GM21786 (cell line): Measurements from ENCODE around the gene SMAP1.

ENCODE experiments used
- ATAC-seq: cut with Tn5 transposase; IDR thresholded peaks from one replicate; pipeline ENCODE4 v1.9.1; 2021; ENCODE audit not compliant: unreplicated experiment

The SMAP1 gene

GRCh38 chr6:70839286-70840266 is 171.9 kb downstream of the SMAP1 start:
- ATAC-seq, result no peak

DNA sequence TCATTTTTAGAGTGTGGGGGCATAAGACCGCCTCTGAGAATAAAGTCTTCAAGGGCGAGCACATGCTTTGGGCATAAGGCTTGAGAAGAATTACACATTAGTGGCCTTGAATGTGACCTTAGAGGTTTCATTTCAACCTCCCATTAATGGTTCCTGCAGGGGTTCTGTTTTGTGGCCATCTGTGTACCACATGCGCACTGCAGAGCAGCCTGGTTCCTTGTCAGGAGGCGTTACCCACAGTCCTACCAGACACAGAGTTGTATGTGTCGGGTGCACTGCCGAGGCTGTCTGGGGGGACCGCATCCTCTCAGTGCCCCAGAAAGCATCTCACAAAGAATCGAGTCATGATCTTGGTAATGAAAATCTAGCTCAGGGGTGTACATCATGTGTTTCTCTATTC is 173.4 kb downstream of the SMAP1 start:
- no peak for ATAC-seq

DNA sequence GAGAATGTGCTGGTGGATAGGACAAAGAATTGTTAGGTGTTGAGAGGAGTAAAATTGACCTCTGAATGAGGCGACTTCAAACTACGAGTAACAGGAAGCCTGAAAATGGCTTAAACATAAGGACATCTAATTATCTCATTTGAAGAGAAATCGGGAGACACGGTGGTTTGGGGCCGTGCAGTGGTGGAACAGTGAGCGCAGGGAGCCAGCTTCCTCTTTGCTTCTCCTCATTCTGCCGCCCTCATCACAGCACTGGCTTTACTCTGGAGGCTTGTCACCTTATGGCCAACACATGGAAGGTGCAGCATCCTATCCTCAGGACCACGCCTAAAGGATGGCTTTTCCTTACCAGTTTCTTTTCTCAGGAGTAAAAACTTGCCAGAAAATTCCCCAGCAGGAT is 174.9 kb downstream of the SMAP1 start:
- no peak for ATAC-seq

DNA sequence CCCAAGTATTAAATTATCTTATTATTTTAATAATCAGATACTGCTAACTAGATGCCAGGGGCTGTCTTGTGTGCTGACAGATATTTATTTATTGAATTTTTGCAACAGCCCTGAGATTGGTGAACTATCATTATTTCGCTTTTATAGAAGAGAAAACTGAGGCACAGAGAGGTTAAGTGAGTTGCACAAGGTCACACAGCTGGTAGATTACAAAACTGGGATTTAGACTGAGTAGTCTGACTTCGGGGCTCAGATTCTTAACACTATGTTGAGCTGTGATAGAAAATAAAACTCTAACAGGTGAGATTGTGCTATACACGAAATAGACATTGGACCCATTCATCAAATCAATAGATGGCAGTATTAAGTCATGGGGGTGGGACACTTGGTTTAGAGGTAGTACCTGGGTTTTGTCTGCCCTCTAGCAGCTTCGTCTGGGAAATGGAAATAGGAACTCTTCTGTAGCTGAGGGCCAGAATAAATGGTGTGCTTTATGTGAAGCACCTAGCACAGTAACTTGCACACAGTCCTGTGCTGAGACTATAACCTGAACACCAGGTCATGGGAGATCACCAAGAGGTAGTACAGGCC is 175.7 kb downstream of the SMAP1 start:
- ATAC-seq, result no peak

DNA sequence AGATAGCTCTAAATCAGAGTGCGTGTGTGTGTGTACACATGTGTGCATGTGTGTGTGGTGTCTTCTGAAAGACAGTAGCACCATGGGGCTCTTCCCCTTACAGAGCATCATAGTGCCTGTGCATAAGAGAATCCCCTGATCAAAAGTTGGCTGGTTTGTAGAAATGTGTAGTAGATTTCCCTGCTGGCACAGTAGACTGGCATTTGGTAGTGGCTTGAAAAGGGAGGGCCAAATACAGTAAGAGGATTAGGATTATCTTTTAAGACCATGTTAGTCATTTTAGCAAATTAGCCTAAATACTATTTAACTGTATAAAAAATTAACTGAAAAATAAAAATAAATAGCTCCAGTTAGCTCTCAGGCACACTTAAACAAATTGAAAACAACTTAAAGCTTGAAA is 176.6 kb downstream of the SMAP1 start:
- no peak for ATAC-seq

DNA sequence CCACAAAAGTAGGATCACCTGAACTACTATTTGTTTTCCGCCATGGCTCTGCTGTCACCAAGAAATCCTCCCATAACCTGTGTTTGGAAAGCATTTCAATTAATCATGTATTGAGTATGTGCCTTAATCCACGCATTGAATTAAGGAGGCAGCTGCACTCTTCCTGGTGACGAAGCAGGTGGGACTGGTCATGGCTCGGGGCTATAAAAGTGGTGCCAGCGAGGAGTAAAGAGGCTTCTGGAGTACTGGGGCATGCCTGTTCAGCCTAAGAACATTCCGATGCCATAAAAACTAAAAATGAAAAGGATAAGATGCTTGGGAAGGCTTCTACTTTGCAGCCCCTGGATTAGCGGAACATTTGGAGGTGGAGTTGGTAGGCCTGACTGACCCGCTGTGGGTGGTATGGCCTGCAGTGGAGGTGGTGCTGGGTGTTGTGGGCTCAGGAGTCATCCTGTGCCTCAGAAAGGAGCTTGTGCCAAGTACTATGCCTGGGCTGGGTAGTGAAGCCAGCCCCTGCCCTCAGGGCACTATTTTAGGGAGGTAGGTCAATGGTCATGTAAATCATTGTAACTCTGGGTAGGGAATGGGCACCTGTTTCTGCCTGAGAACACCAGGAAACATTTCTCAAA is 178.6 kb downstream of the SMAP1 start:
- ATAC-seq, result no peak

DNA sequence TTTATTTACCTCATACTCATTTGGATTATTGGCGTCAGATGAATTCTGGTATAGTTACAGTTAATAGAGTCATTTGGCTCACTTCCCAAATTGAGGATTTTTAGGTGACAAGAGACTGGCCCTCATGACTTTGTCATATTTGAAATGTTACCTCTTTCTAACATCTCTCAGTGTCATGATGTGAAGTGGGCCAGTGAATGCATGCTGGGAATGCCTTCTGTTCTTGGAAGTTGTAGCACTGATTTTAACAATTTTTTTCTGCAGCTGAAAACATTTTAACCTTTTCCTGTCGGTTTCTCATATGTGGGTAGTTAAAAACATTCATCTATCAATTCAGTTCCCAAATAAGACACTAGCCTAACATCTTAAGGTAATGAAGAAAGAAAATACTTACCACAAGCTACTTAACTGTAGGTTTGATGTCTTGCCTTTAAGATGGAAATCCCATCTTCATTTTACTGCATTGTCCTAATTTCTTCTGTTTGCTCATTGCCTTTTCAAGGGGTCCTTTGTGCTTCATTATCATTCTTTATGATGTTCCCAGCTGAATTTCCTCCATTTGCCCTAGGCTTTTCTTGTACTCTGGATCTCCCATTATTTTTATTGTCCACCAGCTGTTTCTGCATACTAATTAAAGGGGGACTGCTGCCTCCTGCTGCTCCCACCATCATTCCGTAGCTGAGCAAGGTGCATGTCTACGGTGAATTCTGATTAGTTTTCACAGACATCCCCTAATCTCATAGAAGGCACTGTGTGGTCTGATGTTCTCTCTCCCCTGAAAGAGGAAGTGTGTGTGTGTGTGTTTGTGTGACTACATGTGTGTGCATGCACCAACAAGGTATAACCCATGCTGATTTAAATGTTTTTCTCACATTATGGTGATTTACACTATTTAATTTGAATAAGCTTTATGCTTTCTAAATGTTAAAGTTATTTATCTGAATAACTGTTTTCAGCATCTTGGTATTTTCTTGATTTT is 179.7 kb downstream of the SMAP1 start:
- ATAC-seq, result no peak

DNA sequence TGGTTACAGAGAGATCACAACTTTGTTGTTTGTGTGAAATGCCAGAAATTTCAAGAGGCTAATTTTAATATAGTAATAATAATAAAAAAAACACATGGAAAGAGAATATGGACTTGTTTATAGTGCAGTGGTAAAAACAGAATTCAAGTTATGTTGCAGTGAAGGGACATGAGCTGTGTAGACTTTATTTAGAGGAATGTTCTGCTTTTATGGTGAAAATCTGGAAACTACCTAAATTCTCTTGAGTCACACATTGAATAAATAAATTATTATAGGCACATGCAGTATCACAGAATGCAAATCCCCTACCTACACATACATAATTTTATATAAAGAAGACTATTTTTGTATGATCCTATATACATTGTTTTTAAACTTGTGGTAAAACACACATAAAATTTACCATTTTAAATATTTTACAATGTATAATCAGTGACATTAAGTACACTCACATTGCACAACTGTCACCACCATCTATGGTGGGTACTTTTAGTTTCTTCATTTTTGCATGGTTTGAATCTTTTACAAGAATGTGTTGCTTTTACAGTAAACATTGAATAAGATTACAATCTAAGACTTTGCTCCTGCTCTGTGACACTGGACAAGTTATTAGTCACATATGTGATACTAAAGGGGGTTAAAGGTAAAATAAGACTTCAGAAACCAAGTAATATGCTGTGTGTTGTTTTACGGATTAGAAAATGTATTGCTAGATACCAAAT is 181.8 kb downstream of the SMAP1 start:
- ATAC-seq, result no peak

- no peak for ATAC-seq
Observed at GRCh38 chr6:70852667-70853246, 185.1 kb downstream of the SMAP1 start.

DNA sequence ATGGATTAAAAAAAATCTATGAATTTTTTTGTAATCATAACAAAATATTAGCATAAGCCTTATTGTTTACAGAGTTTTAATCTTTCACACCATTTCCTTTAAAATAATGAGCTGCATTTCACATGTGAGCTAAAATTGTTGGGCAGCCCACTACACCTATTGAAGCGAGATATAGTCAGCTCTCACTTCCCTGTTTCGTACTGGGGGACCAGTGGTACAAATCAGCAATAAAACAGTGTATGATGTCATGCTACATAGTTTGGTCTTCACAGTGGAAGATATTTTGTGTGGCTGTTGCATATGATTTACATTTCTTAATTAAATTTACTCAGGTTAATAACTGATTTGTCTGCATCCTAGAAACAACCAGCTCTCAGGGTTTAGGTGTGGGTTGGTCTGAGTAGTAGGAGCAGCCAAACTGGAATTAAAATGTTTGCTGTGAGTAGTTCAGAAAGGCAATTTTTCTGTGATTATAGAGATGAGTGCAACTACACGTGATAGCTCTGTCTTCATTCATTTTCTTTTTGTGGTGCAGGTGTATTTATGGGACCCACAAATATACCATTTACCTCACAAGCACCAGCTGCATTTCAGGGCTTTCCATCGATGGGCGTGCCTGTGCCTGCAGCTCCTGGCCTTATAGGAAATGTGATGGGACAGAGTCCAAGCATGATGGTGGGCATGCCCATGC is 189.8 kb downstream of the SMAP1 start:
- ATAC-seq, result peak; percentile 100

GRCh38 chr6:70860045-70860444 is 192.4 kb downstream of the SMAP1 start:
- ATAC-seq, result no peak

GRCh38 chr6:70860920-70861319 is 193.2 kb downstream of the SMAP1 start:
- no peak for ATAC-seq

DNA sequence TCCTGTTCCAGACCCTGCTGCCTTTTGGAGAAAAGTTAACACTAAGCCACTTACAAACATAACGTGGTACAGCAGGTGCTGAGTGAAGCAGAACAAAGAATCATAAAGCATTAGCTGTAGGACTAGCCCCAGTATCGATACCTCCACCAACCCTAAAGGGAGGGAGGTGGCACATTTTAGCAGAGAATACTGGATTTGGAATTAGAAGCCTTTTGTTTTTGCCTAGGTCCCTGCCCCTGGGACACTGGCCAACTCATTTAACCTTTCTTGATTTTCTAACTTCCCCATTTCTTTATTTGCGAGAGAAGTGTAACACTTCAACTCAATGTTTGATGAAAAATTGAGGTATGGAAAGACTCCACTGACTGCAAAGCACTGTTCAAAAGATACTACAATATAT is 195.7 kb downstream of the SMAP1 start:
- peak; percentile 33 for ATAC-seq

DNA sequence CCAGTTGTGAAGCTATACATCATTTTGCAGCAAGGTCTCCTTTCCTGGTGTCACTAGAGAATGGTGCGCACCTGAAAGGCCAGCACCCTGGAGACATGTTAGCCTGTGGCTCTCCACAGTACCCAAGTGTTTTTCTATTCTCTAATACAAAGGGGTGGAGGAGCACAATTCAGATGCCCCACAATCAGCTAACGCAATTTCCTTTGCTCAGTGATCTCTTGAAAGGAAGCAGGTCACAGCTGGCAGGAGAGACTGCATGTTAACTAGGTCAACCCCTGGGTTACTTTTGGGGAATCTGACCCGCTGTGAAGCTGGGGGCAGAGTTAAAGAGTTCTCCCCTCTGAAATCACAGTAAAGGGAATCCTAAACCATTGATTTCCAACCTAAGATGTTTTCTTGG is 196.7 kb downstream of the SMAP1 start:
- no peak for ATAC-seq

DNA sequence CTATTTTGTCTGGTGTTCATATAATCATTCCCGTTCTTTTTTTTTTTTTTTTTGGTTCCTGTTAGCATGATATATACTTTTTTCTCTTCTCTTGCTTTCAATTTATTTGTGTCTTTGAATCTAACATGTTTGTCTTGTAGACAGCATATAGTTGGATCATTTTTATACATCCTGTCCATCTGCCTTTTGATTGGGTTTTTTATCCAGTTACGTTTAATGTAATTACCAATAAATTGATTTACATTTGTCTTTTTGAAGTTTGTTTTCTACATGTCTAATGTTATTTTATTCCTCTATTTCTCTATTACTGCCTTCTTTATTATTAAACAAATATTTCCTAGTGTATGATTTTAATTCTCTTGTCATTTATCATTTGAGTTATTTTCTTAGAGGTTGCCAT is 204.8 kb downstream of the SMAP1 start:
- no peak for ATAC-seq

DNA sequence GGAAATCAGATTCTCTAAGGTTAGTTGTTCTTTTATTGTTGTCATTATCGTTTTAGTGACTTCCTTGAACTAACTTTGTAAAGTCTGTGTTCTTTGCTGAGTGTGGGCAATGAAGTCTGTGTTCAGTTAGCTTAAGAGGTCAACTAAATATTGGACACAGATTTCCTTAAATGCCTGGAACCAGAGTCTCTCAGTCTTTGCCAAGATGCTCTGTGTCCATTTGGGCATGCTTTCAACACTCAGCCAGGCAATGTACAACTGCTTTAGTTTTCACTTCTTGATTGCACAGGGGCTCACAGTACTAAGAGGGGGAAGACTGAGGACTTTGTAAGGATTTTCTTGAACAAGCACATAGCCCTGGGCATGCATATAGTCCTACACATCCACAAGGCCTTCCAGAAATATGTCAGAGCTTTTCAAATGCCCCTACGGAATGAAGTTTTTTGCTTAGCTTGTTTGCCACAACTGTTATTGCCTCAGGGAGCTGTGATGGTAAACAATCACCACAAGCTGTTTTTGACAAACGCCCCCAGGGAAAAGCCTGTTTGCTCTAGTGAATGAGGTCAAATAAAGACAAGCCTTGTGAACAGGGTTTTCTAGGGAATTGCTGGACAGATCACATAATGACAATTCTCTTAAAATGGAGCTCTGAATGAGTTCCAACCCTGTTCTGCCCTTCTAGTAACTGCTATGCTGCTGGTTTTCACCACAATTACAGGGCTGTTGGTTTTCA is 206.7 kb downstream of the SMAP1 start:
- ATAC-seq, result no peak

- ATAC-seq, result no peak
Observed at GRCh38 chr6:70879496-70879895, 211.8 kb downstream of the SMAP1 start.
